HS-27A (cell line): Measurements from ENCODE around the gene FAM13B.
"Not testable (repeated sequence)": the region's sequence is repeated elsewhere in the genome, so short reads cannot be mapped to it uniquely, and the experiment has no call there.

ENCODE experiments used
- DNase-seq: peaks from one replicate; pipeline ENCODE4 v3.0.0-alpha.2; 2012; ENCODE audit warnings: low read depth, missing footprints

FAM13B gene

DNA sequence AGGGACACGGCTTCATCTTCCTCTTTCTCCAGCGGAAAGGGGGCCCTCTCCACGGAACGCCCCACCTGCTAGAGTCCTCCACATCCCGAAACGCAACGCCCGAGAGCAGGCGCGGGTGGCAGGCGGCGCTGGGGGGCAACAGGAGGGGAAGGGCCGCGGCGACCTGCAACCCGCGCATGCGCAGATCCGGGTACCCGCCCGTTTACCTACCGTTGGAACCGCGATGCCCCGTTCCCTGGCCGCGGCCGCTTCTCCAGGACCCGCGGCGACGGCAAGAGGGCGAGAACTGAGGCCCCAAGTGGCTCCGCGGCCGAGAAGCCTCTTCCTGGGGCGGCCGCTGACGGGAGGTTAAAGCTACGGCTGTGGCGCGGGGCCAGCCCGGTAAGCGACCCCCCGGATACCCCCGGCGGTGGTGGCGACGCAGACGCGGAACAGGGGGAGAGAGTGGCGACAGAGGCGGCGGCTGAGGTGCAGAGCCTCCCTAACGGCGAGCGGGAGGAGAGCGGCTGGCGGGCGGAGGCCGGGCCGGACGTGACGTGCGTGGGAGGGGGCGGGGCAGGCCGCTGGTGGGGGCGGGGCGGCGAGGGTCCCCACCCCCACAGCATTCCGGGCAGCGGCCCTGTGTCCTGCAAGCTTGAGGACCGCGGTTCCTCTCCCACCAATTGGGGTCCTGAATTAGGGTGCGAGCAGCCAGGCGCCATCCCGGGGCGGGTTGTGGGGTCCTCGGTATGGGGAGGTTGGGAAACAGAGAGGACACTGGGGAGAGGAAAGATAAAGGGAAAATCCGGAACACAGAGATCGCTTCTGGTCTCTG is at the start of gene FAM13B:
Gene FAM13B, minus strand, starts transcription at position 508 of the 814 bp plus-strand sequence. CDS start 13,968 bp downstream, outside the sequence.
- peak; percentile 34 for DNase-seq

DNA sequence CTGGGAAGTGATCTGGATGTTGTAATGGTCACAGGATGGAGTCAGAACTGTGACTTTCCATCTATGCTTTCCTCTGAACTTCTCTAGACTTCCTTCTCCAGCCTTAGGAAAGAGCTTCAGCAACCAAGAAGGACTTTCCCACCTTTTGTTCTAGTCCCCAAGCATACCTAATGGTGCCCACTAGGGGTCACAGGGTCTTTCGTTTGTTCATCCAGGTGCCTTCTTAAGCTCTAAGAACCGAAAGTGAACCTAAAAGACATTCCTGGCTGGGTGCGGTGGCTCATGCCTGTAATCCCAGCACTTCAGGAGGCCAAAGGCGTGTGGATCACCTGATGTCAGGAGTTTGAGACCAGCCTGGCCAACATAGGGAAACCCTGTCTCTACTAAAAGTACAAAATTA is 49.2 kb upstream of the FAM13B start:
- no peak for DNase-seq

DNA sequence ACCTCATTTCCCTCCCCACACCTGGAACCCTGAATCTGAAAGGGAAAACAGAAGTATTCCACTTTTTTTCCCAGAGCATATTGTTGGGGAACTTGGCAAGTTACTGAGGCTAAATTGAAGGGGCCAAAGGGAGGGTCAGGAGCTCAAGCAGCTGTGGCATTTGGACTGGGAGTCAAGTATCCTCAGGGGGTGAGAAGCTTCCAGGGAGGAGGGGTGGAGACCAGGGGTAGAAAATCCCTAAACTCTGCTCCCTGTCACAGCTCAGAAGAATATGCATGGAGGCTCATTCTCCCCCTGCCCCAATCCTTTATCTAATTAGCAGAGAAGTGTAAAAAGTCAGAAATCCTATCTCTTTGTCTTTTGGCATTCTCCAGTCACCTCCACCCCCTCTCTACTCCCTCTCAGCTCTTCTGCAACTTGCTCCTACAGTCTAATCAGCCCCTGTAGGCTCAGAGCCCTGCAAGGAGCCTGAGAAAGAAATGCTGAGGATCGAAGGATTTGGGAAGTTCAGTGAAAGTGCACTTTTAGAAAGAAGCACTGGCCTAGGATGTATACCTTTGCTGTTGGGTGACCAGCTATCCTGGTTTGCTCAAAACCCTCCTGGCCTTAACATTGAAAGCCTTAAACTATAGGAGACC is 45.2 kb upstream of the FAM13B start:
- DNase-seq: no peak

DNA sequence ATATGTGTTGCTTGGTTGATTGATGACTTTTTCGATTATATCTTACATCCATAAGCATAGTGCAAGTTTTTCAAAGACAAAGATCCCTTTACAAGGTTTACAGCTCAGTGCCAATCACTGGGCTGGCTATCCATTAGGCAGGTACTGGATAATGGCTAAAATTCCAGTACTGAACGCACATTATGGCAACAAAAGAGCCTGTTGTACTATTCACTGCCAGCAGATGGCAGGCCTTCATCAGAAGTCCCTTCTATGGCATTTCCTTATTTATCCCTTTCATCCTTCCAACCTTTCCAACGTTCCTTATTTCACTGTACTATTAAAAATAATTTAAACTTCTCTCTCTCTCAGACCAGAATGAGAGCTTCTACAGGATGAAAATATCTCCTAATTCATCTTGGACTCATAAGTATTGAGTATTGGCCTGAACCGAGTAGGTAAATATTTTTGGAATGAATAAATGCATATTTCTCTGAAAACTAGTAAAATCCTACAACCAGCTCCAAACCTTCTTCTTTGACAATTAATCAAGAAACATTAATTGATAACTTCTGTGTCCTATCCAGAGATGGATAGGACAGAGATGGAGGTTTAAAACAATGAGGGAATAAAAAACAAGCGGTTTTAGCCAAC is 44.3 kb upstream of the FAM13B start:
- DNase-seq: peak; percentile 7

DNA sequence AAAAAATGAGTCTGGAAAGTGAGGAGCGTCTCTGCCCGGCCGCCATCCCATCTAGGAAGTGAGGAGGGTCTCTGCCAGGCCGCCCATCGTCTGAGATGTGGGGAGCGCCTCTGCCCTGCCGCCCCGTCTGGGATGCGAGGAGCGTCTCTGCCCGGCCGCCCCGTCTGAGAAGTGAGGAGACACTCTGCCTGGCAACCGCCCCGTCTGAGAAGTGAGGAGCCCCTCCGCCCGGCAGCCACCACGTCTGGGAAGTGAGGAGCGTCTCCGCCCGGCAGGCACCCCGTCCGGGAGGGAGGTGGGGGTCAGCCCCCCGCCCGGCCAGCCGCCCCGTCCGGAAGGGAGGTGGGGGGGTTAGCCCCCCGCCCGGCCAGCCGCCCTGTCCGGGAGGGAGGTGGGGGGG is 37.1 kb upstream of the FAM13B start:
- not testable (repeated sequence) for DNase-seq

DNA sequence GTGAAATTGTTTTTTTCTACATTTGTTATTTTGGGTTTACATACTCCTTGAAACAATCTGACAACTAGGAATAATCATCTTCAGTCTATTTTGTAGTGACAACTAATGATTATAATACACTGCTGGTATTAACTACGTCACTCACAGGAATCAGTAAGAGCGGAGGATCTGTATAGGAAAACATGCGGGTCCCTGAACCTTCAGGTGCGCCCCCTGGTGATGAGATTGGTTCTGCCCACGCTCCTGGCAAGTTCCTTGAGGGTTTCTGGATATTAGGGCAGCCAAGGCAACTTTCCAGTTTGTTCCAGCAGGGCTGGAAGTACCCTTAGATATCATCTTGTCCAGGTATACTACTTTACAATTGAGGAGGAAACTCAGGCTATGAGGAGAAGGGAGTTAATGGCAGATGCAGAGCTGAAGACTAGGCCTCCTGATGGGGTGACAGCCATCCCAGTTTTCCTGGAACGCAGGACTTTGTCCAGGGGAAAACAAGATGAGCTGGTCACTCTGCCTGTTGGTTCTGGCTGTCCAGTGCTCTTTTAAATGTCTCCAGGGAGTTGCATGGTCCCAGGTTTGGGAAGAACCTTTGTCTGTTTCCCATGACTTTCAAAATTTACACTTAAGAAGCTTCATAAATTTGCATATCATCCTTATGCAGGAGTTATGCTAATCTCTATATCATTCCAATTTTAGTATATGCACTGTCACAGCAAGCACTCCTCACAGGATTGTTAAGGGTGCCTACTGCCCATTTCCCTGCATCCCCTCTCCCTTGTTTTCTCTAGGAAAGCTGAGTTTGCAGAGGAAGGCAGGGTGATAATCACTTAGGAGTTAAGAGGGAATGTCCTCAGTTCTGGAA is 36.1 kb upstream of the FAM13B start:
- peak; percentile 27 for DNase-seq

DNA sequence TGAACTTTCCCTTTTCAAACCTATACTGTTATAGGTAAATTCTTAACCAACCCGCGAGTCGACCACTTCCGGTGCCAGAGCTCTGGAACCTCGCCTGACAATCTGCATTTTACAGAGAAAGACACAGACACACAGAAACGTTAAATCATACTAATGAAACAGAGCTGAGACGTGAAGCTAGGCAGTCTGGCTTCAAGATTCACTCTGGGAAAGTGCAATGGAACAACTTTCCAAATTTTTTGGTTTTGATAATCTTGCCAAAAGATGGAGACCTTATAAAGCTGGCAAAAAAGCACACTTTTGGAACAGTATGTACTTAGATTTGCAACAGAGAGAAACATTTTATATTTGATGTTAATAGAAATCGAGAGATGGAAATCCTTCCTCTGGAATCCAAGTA is 35.1 kb upstream of the FAM13B start:
- DNase-seq: no peak

DNA sequence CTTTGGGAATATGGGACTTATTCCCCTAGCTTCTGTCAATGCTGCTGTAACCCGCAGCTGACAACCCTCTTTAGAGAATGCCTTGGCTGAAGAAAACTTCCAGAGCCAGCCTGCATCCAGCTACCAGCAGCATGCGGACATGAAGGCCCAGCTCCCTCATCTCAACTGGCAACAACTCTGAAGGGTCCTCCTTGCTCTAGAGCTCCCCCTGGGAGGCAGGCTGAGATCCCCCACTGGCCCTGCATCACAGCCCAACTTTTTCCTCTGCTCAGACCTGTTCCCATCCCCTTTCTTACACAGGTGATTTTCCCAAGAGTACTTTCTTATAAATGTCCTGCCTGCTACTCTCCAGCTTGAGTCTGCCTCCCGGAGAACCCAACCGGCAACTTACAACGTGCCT is 32.2 kb upstream of the FAM13B start:
- no peak for DNase-seq

DNA sequence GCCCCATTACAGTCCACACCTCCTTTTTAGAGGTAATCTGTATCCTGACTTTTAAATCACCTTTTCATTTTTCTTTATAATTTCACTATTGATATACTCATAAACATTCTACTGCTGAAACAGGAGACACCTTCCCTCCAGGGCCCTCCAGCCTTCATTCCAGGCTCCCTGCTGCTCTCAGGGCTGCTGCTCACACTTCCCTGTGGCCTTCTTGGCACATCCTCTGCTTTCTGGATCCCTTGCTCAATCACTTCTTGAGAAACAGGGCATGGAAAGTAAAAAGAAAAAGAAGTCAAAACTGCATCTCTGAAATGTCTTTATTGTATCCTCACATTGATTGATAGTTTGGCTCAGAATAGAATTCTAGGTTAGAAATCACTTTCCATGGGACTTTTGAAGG is 31.6 kb upstream of the FAM13B start:
- no peak for DNase-seq

DNA sequence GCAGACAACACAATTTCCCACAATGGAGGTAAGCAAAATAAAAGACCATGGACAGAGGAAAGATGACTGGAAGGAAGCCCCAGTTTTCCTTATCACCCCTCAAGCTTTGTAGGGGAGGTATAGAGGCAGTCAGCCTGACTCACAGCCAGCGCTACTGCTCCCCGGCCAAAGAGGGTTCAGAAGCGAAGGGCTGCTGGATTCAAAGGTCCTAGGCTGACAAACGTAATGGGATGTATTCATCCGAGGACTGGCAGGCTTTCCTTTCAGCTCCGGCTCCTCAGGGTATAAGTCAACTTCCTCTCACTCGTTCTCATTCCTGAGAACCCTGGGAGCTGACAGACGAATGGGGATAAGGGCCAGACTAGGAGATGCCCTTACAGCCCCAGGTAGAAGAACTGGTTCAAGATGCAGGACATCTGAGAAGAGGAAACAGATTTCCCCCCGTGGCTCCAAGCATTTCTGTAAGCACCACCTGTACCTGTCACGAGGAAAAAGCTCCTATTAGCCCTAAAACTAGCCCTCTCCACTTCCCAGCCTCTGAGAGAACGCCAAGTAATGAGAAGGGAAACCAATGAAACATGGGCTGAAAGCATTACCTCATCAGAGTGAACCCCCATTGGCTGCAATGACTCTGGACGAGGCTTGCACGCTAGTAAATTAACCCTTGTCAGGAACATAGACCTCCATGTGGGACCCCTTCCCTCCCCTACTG is 22.1 kb upstream of the FAM13B start:
- no peak for DNase-seq

DNA sequence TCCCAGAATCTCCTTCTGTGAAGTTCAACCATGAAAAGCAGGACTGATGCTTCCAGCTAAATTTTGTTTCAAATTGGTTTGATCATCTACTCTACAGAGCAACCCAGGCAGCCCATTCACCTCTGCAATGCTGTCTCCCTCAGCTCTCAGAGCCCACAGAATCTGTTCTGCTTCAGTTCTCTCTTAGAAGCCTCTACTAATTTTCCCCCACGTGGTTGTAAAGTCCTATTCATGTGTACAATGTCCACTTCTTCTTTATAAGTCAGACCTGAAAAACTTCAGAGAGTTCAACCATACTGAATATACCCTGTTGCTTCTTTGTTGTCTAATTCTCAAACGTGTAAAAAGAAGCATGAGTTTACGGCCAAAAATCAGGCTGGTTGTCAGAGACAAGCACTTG is 21.3 kb upstream of the FAM13B start:
- DNase-seq: no peak

DNA sequence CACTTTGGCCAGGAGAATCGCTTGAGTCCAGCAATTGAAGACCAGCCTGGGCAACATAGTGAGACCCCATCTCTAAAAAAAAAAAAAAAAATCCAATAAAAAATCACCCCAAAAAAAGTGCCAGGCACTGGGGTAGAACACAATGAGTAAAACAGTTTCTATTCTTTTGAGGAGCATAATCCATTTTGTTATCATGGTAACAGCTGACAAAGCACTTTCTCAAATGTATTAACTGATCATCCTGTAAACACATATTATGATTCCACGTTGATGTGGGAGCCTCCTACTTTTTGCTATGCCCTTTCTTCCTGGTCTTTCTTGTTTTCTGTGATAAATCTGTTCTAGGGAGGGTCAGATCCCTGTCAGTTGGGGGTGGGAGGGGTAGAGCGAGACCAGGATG is 20.7 kb upstream of the FAM13B start:
- DNase-seq: no peak

DNA sequence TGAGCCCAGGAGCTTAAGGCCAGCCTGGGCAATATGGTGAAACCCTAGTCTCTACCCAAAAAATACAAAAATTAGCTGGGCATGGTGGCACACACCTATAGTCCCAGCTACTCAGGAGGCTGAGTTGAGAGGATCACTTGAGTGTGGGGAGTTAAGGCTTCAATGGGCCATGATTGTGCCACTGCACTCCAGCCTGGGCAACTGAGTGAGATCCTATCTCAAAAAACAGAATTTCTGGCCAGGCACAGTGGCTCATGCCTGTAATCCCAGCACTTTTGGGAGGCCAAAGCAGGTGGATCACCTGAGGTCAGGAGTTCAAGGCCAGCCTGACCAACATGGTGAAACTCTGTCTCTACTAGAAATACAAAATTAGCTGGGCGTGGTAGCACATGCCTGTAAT is 19.8 kb upstream of the FAM13B start:
- DNase-seq: not testable (repeated sequence)

DNA sequence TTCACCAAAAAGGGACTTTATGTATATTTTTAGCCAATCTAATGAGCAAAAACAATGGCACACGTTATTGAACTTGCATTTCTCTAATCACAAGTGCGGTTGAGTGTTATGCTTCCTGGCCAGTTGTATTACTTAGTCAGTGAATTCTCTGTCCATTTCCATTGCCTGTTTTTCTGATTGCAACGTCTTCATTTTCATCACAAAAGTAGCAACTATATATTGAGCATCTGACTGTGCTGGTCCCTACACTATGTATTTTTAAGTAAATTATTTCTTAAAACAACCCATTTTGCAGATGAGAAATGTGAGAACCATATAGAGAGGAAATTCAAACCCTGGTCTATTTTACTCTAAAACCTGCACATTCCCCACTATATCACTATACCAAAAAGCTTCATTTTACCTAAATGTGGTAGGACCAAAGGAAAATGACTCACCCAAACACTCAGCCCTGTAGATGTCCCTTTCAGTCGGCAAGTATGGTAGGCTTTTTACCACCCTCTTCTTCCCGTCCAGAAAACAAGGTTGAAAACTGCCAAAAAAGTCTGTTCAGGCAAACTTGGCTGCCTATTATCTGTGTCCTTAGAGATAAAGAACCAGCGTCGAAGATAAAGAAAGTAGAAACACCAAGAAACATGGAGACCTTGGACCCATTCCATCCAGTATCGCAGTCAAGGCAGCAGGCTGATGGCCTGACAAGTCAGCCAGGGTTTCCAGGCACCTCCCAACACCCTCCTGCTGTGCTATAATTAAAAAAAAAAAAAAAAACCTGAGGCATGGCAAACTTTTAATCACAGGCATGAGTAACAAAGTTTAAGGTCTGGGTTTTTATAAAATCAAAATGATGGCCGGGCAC is 18.8 kb upstream of the FAM13B start:
- no peak for DNase-seq

DNA sequence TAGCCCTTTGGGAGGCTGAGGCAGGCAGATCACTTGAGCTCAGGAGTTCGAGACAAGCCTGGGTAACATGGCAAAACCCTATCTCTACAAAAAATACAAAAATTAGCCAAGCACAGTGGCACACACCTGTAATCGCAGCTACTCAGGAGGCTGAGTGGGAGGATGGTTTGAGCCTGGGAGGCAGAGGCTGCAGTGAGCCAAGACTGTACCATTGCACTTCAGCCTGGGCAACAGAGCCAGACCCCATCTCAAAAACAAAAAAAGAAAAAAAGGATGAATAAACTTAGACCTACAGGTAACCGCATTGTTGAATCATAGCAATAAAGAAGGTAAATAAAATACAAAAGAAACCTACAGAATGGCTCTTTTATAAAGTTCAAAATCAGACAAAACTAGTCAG is 12.4 kb upstream of the FAM13B start:
- DNase-seq: not testable (repeated sequence)

DNA sequence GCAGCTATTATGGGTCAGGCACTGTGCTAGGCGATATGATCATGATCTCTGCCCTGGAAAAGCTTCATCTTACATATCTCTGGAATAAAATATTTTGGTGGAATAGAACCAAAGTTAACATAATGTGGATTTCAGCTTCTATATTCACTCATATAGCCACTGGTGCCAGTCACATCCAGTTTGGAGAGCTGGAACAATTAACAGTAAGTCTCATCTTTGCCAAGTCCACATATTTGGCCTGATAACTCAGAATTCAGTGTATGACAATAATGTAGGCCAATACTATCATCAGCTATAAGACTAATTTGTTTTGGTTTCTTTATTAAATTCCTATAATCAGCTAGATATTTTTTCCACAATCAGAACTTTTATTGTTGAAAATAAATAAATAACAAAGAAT is 5.9 kb upstream of the FAM13B start:
- no peak for DNase-seq

DNA sequence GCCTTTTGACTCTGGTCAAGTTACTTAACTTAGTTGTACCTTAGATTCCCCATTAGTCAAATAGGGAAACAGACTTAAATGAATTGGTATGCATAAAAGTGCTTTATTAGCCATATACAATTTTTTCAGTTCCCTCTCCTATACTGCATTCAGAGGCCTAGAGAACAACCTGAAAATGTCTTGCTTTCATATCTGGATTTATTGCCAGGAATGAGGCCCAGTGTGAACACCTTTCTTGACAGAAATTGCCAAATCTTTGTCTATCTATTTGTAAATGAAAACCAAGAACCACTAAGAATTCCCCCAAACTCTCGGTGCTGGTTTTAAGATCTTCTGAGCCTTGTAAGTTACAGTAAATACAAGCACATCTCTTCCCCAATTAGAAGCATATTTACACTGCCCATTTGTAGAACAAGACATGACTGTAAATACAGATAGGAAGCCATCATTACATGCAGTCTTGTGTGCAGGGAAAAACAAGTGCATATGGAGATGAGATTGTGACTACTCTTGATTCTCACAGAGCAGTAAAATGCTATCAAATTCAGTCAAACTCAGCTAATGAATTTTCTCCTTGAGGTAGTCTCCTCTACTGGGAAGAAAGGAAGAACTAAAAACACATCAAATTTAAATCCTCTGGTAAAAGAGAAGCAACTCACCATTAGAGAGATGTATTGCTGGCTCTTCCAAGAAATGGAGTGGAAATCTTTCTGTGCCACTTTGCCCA is 5.2 kb upstream of the FAM13B start:
- no peak for DNase-seq

DNA sequence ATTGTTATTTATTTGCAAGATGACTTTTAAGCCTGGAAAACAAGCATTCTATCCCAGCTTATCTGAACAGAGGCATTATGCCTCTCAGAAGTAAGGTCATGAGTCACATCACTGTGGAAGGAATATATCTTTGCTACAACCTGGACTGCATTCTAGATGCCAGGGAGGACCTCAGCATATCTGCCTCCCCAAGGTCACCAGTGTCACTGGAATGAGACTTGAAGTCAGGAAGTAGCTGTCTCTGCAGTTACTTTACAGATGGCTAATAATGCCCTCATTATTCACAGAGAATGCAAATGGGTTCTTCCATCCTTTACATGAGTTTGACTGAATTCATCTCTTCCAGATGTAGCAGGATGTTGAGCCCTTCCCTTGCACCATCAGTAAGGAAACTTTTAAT is 4.4 kb upstream of the FAM13B start:
- no peak for DNase-seq

DNA sequence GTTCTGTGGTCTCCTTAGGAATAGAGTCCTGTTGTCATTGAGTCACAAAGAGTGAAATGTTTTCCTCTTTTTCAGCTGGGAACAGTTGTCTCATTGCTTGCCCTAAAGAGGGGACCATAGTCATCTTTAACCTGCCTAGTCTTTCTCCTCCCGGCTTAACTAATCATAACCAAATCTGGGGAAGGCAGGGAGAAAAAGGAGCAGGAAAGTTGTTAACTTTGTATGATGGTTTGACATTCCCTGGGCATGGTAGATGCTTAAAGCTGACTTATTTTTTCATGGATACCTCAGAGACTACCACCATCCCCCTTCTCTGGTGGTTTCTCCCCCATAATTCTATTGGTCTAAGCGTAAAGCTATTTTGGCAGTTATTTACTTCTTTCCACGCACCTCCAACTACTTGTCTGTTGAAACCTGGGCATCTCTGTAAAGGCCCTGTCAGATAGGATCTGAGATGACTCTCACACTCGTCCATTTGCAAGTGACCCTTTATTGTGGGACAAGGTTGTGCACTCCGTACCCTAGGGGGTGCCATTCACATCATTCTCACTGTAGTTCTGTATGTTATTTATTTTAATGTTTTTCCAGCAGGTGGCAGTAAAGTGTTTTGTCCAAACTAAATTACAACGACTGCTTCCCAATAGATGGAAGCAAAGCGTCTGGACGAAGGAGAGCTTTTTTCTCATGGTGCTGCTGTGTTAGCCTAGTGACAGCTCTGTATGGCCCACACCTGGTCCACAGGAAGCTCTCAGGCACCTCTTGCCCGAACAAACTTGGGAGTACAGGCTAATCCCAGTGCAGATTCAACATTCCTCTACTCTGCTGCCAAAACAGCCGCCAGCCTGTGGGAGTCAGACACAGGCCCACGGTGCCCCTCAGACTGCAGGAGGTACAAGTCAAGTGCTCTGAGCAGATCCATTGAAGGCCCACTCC is 3.0 kb upstream of the FAM13B start:
- peak; percentile 41 for DNase-seq
